Lung (tissue), 12 donors: ENCODE results near the gene TFRC. TPM values are rescaled to one million over a fixed set of nuclear protein-coding genes. Genes with fewer than 3 reads are reported as not detected.
"Not testable (repeated sequence)": the region's sequence is repeated elsewhere in the genome, so short reads cannot be mapped to it uniquely, and the experiment has no call there.

ENCODE experiments used
- ATAC-seq: fragments of 200-7000 bp; cut with Tn5 transposase; one replicate; pipeline ENCODE4 v1.9.1; 2020; ENCODE audit warnings: moderate number of reproducible peaks; ENCODE audit not compliant: insufficient read depth, low FRiP score
- DNase-seq, 3 donors: peaks; one replicate each; pipeline ENCODE4 v3.0.0-alpha.2; 2013 to 2017
- H3K27ac ChIP-seq, 2 donors: one replicate each; pipeline ENCODE4 v1.5.1; 2013; ENCODE audit warnings: mild to moderate bottlenecking in 2 of 2, moderate library complexity in 2 of 2, control low read depth in 1 of 2, inconsistent platforms in 1 of 2, low read depth in 1 of 2, low read length in 1 of 2
- H3K27me3 ChIP-seq, 3 donors: one replicate each; pipeline ENCODE4 v1.5.1; 2013; ENCODE audit warnings: low read length in 2 of 3; ENCODE audit not compliant: control insufficient read depth in 3 of 3, insufficient read depth in 3 of 3
- H3K36me3 ChIP-seq, 4 donors: one replicate each; pipeline ENCODE4 v1.5.1; 2013; ENCODE audit warnings: low read length in 4 of 4, mild to moderate bottlenecking in 1 of 4, moderate library complexity in 1 of 4; ENCODE audit not compliant: control insufficient read depth in 4 of 4, insufficient read depth in 4 of 4
- H3K4me1 ChIP-seq, 5 donors: one replicate each; pipeline ENCODE4 v1.5.1; 2013; ENCODE audit warnings: low read length in 5 of 5, mild to moderate bottlenecking in 2 of 5, moderate library complexity in 1 of 5; ENCODE audit not compliant: control insufficient read depth in 5 of 5, insufficient read depth in 5 of 5
- H3K4me3 ChIP-seq: one replicate; pipeline ENCODE4 v1.5.1; 2013; ENCODE audit warnings: mild to moderate bottlenecking, control low read depth, moderate library complexity
- H3K9ac ChIP-seq, 2 donors: one replicate each; pipeline ENCODE4 v1.5.1; 2013; ENCODE audit warnings: low read length in 2 of 2, control low read depth in 1 of 2; ENCODE audit not compliant: insufficient read depth in 1 of 2
- H3K9me3 ChIP-seq, 4 donors: one replicate each; pipeline ENCODE4 v1.5.1; 2013; ENCODE audit warnings: low read length in 3 of 4, mild to moderate bottlenecking in 1 of 4, moderate library complexity in 1 of 4; ENCODE audit not compliant: control insufficient read depth in 4 of 4, insufficient read depth in 3 of 4
- WGBS, 2 donors: extraction: QIAGEN DNeasy Blood & Tissue Kit; methylation state at CpG; one replicate each; pipeline ENCODE4 v1.1.7; 2013; 5-methylcytosine and 5-hydroxymethylcytosine counted together
- polyA plus RNA-seq, 2 donors: library from polyadenylated mRNA; stranded (reverse); fragments of 200-250 nt; gene quantifications; one replicate each; pipeline ENCODE4 v1.2.1, GENCODE V29; 2013
- total RNA-seq, 2 donors: library from RNA; depleted of rRNA in 1 of 2; stranded (reverse); fragments of >200 nt in 1 of 2; gene quantifications; one replicate each; pipeline ENCODE4 v1.2.1, GENCODE V29; 2014 to 2021
- TF ChIP-seq, protein P1 (sequence below): IDR thresholded peaks from 2 replicates; pipeline ENCODE4 v1.5.1; 2012; ENCODE audit warnings: mild to moderate bottlenecking; ENCODE audit errors: control extremely low read depth, extremely low read depth
- donor health status: control.
- donor health status: control.
- donor health status: Bipolar disorder and iron deficiency.
- donor health status: healthy.
- donor health status: DM: yes; HTN: yes; CAD: no.

The TFRC gene
- total and polyA plus RNA-seq, 4 donors: 28.1 to 259 (median 112) TPM

DNA sequence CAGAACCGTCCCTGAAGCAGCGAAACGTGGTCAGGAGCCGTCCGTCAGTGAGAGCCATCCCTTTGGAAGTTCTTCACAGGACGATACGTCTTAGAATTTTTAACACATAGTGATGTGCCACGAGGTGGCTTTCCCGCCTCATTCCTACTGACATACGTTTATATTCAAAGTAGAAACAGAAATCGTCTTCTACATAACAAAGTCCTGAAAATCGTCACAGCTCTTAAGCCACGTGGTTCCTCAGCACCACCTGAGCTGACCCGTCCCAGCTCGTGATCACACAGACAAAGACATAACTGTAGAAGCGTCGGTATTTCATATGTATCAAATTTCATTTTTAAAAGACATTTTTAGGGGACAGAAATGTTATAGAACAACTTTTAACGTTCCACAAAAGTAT is 73.5 kb downstream of the TFRC start:
- Histone ChIP-seq H3K27ac (no peak overlapping the region), H3K36me3 (no peaks in the 10 kb centered on the region), H3K9ac (no peak overlapping the region), H3K9me3 (no peaks in the 10 kb centered on the region), H3K27me3 (no peaks in the 10 kb centered on the region), H3K4me1 (no peaks in the 10 kb centered on the region), H3K4me3 (no peak overlapping the region)
- DNase-seq (no peak), ATAC-seq (no peak)
- TF ChIP-seq, protein P1, sequence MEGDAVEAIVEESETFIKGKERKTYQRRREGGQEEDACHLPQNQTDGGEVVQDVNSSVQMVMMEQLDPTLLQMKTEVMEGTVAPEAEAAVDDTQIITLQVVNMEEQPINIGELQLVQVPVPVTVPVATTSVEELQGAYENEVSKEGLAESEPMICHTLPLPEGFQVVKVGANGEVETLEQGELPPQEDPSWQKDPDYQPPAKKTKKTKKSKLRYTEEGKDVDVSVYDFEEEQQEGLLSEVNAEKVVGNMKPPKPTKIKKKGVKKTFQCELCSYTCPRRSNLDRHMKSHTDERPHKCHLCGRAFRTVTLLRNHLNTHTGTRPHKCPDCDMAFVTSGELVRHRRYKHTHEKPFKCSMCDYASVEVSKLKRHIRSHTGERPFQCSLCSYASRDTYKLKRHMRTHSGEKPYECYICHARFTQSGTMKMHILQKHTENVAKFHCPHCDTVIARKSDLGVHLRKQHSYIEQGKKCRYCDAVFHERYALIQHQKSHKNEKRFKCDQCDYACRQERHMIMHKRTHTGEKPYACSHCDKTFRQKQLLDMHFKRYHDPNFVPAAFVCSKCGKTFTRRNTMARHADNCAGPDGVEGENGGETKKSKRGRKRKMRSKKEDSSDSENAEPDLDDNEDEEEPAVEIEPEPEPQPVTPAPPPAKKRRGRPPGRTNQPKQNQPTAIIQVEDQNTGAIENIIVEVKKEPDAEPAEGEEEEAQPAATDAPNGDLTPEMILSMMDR: no peak
- 89 to 94% methylated on average over 18 of the region's 18 CpGs for WGBS, 2 donors

- Histone ChIP-seq H3K4me3 (no peak overlapping the region), H3K36me3 (no peaks in the 10 kb centered on the region), H3K4me1 (no peaks in the 10 kb centered on the region), H3K9me3 (no peaks in the 10 kb centered on the region), H3K27me3 (no peaks in the 10 kb centered on the region), H3K27ac (no peak overlapping the region), H3K9ac (no peak overlapping the region)
- ATAC-seq (no peak), DNase-seq (no peak)
- TF ChIP-seq, protein P1: no peak
- 60 to 77% methylated on average over 11 of the region's 11 CpGs for WGBS, 2 donors
These were observed 74.0 kb downstream of the TFRC start for GRCh38 chr3:196007744-196008335.

GRCh38 chr3:196005338-196005737 is 76.6 kb downstream of the TFRC start:
- DNase-seq, ATAC-seq: not testable (repeated sequence)
- 76 to 86% methylated on average over 10 of the region's 10 CpGs for WGBS, 2 donors

DNA sequence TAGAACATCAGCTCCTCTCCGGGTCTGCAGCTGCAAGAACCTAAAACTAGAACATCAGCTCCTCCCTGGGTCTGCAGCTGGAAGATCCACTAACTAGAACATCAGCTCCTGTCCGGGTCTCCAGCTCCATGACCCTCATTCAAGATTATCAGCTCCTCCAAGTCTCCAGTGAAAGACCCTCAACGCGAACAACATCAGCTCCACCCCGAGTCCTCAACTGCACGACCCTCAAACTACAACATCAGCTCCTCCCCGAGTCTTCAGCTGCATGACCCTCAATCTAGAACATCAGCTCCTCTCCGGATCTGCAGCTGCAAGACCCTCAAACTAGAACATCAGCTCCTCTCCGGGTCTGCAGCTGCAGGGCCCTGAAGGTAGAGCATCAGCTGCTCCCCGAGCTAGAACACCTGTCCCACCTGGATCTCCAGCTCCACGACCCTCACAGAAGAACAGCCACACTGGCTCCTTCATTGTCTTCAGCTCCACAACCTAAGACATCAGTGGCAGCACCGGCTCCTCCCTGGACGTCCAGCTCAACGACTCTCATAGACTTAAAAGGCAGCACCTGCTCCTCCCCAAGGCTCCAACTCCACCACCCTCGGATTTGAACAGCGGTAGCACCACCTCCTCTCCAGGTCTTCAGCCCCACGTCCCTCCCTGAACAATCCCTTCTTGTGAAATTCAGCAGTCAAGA is 77.4 kb downstream of the TFRC start:
- H3K4me3 ChIP-seq, H3K9ac ChIP-seq, H3K36me3 ChIP-seq, H3K27ac ChIP-seq, H3K9me3 ChIP-seq, ATAC-seq, DNase-seq, H3K27me3 ChIP-seq, H3K4me1 ChIP-seq: not testable (repeated sequence)
- WGBS, 2 donors: 79 to 86% methylated on average over 17 of the region's 17 CpGs

More at GRCh38 chr3:196005338-196005737, 76.6 kb downstream of the TFRC start:
- not testable (repeated sequence) for H3K27ac ChIP-seq, H3K4me3 ChIP-seq, H3K27me3 ChIP-seq, H3K9ac ChIP-seq, H3K9me3 ChIP-seq, H3K36me3 ChIP-seq, H3K4me1 ChIP-seq
